ENCODE data around the gene CCDC60.

The CCDC60 gene

DNA sequence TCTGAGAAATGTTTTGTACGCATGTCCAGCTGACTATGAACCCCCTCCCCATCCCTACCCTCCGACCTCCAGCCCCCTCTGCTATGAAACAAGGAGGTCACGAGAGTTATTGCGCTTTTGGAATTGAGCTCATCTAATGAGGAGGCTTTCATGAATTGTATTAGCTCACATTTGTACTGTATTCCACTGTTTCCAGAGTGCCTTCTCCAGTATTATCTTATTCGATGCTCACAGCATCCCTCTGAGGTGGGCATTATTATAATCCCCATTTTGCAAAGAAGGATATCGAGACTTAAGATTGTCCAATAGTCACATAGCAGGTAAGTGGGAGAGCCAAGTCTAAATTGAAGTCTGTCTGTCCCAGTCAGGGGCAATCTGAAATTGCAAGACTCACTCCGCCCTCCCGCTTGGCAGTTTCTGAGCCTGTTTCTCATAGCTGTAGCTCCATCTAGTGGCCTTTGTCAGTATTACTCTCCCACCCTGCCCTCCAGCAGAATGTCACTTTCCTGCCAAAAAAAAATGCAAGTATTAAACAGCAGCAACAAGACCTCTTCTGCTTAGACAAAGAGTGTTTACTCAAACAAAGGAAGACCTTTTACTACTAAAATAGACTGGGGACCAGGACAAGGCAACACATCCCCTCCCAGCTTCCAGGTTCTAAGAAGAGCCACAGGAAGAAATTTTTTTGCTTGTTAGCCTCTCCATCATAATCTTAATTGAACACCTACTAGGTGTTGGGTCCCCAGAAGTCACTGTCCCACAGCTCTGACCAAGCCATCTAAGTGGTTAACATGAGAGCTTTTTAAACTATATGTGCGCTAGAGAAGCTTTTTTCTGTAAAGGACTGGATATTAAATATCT is 210.5 kb downstream of the CCDC60 start (continued):
- no peak for TF ChIP-seq ZC3H10 (CRISPR knock-in tag; IDR thresholded peaks at IDR 0.05)
- no peak for TF ChIP-seq CSDC2 (CRISPR knock-in tag; IDR thresholded peaks at IDR 0.05)
- TF ChIP-seq, protein P1, sequence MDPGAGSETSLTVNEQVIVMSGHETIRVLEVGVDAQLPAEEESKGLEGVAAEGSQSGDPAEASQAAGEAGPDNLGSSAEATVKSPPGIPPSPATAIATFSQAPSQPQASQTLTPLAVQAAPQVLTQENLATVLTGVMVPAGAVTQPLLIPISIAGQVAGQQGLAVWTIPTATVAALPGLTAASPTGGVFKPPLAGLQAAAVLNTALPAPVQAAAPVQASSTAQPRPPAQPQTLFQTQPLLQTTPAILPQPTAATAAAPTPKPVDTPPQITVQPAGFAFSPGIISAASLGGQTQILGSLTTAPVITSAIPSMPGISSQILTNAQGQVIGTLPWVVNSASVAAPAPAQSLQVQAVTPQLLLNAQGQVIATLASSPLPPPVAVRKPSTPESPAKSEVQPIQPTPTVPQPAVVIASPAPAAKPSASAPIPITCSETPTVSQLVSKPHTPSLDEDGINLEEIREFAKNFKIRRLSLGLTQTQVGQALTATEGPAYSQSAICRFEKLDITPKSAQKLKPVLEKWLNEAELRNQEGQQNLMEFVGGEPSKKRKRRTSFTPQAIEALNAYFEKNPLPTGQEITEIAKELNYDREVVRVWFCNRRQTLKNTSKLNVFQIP (CRISPR knock-in tag; IDR thresholded peaks at IDR 0.05; ENCODE audit: borderline replicate concordance, low read depth), result no peak
- TF ChIP-seq ZNF565 (CRISPR knock-in tag; conservative IDR thresholded peaks at IDR 0.05; ENCODE audit: low read depth), result no peak
- TF ChIP-seq, protein P2, sequence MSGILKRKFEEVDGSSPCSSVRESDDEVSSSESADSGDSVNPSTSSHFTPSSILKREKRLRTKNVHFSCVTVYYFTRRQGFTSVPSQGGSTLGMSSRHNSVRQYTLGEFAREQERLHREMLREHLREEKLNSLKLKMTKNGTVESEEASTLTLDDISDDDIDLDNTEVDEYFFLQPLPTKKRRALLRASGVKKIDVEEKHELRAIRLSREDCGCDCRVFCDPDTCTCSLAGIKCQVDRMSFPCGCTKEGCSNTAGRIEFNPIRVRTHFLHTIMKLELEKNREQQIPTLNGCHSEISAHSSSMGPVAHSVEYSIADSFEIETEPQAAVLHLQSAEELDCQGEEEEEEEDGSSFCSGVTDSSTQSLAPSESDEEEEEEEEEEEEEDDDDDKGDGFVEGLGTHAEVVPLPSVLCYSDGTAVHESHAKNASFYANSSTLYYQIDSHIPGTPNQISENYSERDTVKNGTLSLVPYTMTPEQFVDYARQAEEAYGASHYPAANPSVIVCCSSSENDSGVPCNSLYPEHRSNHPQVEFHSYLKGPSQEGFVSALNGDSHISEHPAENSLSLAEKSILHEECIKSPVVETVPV (CRISPR knock-in tag; IDR thresholded peaks at IDR 0.05), result no peak
- no peak for TF ChIP-seq BACH2 (CRISPR knock-in tag; IDR thresholded peaks at IDR 0.05; ENCODE audit: borderline replicate concordance)
- no peak for TF ChIP-seq GLIS3 (CRISPR knock-in tag; IDR thresholded peaks at IDR 0.05)
- no peak for TF ChIP-seq ZFP3 (CRISPR knock-in tag; IDR thresholded peaks at IDR 0.05)

DNA sequence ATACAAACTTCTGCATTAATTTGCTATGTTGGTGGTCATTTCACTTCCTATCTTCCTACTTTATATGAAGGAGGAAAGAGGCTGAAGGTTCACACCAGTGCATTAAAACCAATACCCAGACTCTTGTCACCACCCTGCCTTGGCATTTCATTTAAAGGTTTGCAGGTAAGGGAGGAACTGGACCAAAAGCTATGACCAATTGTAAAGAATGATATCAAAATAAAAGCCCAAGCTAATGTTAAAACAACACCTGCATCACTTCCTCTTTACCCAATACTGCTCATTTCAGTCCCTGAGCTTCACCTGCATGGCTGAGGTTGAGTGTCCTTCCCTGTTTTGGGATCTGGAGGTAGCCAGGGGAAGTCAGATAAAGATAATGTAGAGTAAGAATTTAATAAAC is 211.8 kb downstream of the CCDC60 start:
- no peak for ATAC-seq
- no peak for TF ChIP-seq ZC3H10 (CRISPR knock-in tag; IDR thresholded peaks at IDR 0.05)
- TF ChIP-seq ESRRG (CRISPR knock-in tag; IDR thresholded peaks at IDR 0.05), result no peak
- TF ChIP-seq ZNF8 (CRISPR knock-in tag; IDR thresholded peaks at IDR 0.05), result no peak

DNA sequence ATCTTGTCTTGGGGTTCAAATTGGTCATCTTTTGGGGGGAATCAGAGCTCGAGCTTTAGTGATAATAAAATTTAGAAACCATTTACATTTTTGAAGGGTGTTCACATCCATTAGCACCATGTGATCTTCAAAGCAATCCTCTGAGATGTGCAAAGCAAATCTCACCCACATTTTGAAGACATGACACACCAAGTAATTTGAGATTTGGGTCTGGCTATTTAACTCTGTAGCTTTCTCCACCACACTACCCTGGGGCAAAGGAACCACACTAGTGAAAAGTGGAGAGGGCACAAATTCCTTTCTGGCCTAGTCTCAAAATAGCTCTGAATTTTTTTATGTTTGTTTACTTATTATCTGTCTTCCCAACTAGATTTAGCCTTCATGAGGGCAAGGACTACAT is 212.5 kb downstream of the CCDC60 start:
- no peak for ATAC-seq
- TF ChIP-seq BACH2 (CRISPR knock-in tag; IDR thresholded peaks at IDR 0.05; ENCODE audit: borderline replicate concordance), result no peak
- TF ChIP-seq ESRRG (CRISPR knock-in tag; IDR thresholded peaks at IDR 0.05), result no peak
- TF ChIP-seq, protein P3, sequence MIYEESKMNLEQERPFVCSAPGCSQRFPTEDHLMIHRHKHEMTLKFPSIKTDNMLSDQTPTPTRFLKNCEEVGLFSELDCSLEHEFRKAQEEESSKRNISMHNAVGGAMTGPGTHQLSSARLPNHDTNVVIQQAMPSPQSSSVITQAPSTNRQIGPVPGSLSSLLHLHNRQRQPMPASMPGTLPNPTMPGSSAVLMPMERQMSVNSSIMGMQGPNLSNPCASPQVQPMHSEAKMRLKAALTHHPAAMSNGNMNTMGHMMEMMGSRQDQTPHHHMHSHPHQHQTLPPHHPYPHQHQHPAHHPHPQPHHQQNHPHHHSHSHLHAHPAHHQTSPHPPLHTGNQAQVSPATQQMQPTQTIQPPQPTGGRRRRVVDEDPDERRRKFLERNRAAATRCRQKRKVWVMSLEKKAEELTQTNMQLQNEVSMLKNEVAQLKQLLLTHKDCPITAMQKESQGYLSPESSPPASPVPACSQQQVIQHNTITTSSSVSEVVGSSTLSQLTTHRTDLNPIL (CRISPR knock-in tag; IDR thresholded peaks at IDR 0.05; ENCODE audit: low read depth), result no peak
- no peak for TF ChIP-seq ZC3H10 (CRISPR knock-in tag; IDR thresholded peaks at IDR 0.05)
- TF ChIP-seq TCF4 (CRISPR knock-in tag; IDR thresholded peaks at IDR 0.05; ENCODE audit: borderline replicate concordance), result no peak
- no peak for TF ChIP-seq TOX (CRISPR knock-in tag; IDR thresholded peaks at IDR 0.05; ENCODE audit: borderline replicate concordance)
- no peak for TF ChIP-seq ISL1 (CRISPR knock-in tag; IDR thresholded peaks at IDR 0.05)

DNA sequence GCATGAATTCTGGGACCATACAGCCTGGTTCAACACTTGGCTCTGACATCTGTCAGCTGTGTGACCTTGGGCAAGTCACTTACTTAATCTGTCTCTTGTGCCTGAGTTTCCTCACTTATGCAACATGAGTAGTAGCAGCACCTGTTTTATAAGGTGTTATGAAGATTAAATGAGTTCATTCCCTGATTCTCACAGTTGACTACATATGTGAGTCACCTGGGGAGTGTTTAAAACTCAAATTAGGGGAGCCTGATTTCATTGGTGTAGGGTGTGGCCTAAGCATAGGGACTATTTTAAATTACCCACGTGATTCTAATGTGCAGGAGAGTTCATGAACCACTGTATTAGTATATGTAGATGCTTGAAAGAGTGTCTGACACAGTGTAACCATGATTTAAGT is 222.3 kb downstream of the CCDC60 start:
- ATAC-seq, result no peak

More for the DNA sequence above, 222.3 kb downstream of the CCDC60 start:
- TF ChIP-seq, protein P4, sequence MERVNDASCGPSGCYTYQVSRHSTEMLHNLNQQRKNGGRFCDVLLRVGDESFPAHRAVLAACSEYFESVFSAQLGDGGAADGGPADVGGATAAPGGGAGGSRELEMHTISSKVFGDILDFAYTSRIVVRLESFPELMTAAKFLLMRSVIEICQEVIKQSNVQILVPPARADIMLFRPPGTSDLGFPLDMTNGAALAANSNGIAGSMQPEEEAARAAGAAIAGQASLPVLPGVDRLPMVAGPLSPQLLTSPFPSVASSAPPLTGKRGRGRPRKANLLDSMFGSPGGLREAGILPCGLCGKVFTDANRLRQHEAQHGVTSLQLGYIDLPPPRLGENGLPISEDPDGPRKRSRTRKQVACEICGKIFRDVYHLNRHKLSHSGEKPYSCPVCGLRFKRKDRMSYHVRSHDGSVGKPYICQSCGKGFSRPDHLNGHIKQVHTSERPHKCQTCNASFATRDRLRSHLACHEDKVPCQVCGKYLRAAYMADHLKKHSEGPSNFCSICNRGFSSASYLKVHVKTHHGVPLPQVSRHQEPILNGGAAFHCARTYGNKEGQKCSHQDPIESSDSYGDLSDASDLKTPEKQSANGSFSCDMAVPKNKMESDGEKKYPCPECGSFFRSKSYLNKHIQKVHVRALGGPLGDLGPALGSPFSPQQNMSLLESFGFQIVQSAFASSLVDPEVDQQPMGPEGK (CRISPR knock-in tag; IDR thresholded peaks at IDR 0.05; ENCODE audit: borderline replicate concordance), result no peak
- TF ChIP-seq OSR1 (CRISPR knock-in tag; IDR thresholded peaks at IDR 0.05), result no peak
- no peak for TF ChIP-seq ZNF8 (CRISPR knock-in tag; IDR thresholded peaks at IDR 0.05)
- TF ChIP-seq, protein P1 (CRISPR knock-in tag; IDR thresholded peaks at IDR 0.05; ENCODE audit: borderline replicate concordance, low read depth), result no peak
- no peak for TF ChIP-seq ESRRG (CRISPR knock-in tag; IDR thresholded peaks at IDR 0.05)
- TF ChIP-seq TCF4 (CRISPR knock-in tag; IDR thresholded peaks at IDR 0.05; ENCODE audit: borderline replicate concordance), result no peak
- TF ChIP-seq SNAI2 (CRISPR knock-in tag; IDR thresholded peaks at IDR 0.05), result no peak
- TF ChIP-seq RARB (CRISPR knock-in tag; IDR thresholded peaks at IDR 0.05), result no peak
- TF ChIP-seq ISL1 (CRISPR knock-in tag; IDR thresholded peaks at IDR 0.05), result no peak
- TF ChIP-seq TOX (CRISPR knock-in tag; IDR thresholded peaks at IDR 0.05; ENCODE audit: borderline replicate concordance), result no peak
- TF ChIP-seq, protein P5, sequence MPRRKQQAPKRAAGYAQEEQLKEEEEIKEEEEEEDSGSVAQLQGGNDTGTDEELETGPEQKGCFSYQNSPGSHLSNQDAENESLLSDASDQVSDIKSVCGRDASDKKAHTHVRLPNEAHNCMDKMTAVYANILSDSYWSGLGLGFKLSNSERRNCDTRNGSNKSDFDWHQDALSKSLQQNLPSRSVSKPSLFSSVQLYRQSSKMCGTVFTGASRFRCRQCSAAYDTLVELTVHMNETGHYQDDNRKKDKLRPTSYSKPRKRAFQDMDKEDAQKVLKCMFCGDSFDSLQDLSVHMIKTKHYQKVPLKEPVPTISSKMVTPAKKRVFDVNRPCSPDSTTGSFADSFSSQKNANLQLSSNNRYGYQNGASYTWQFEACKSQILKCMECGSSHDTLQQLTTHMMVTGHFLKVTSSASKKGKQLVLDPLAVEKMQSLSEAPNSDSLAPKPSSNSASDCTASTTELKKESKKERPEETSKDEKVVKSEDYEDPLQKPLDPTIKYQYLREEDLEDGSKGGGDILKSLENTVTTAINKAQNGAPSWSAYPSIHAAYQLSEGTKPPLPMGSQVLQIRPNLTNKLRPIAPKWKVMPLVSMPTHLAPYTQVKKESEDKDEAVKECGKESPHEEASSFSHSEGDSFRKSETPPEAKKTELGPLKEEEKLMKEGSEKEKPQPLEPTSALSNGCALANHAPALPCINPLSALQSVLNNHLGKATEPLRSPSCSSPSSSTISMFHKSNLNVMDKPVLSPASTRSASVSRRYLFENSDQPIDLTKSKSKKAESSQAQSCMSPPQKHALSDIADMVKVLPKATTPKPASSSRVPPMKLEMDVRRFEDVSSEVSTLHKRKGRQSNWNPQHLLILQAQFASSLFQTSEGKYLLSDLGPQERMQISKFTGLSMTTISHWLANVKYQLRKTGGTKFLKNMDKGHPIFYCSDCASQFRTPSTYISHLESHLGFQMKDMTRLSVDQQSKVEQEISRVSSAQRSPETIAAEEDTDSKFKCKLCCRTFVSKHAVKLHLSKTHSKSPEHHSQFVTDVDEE (CRISPR knock-in tag; IDR thresholded peaks at IDR 0.05), result no peak
- no peak for TF ChIP-seq ARNTL (CRISPR knock-in tag; IDR thresholded peaks at IDR 0.05; ENCODE audit: borderline replicate concordance, low read depth)
- TF ChIP-seq PPARA (CRISPR knock-in tag; IDR thresholded peaks at IDR 0.05; ENCODE audit: borderline replicate concordance), result no peak
- TF ChIP-seq, protein P3 (CRISPR knock-in tag; IDR thresholded peaks at IDR 0.05; ENCODE audit: low read depth), result no peak
- TF ChIP-seq ZFP3 (CRISPR knock-in tag; IDR thresholded peaks at IDR 0.05), result no peak
- TF ChIP-seq ZNF70 (CRISPR knock-in tag; IDR thresholded peaks at IDR 0.05), result no peak

Data from SK-N-SH treated with all-trans-retinoic acid at 6 μM for 48 hours (cell line).